ENCODE measurements around the gene THAP7. TPM values are rescaled to one million over a fixed set of nuclear protein-coding genes. Genes with fewer than 3 reads are reported as not detected.
A peak's percentile ranks its signal among the peaks of the same experiment; 100 is the strongest.

Gene THAP7
- total and polyA plus RNA-seq, 8 donors = 9.0 to 54.9 (median 13.8) TPM

- FAIRE-seq (no peak), ATAC-seq (no peak), DNase-seq (no peak)
- Histone ChIP-seq H3K4me3 (no peak overlapping the region), H3K27me3 (peaks cover 0 to 9% (median 0%) of the 10 kb centered on the region in 4 donors), H3K4me1 (no peaks in the 10 kb centered on the region), H3K9me3 (no peaks in the 10 kb centered on the region), H3K27ac (no peak overlapping the region), H3K36me3 (no peaks in the 10 kb centered on the region)
- 85 to 92% methylated on average over 14 of the region's 14 CpGs for WGBS, 2 donors
- intact Hi-C loops (cut with DNase I) = no loop called here
- no peak for TF ChIP-seq CTCF (IDR thresholded peaks at IDR 0.05)
Observed at GRCh38 chr22:21047035-21047661, 45.2 kb upstream of the THAP7 start.

- TF ChIP-seq CTCF (IDR thresholded peaks at IDR 0.05) = no peak
- peak within 1 kb of the TSS in 2 of 4 donors; percentile 2 to 33 for H3K4me3 ChIP-seq
- H3K4me1 ChIP-seq = no peaks in the 10 kb centered on the region
- H3K27me3 ChIP-seq = peaks cover 0 to 9% (median 0%) of the 10 kb centered on the region in 4 donors
- H3K9me3 ChIP-seq = no peaks in the 10 kb centered on the region
- 10% methylated on average over 43 to 47 of the region's 47 CpGs for WGBS, 2 donors
- intact Hi-C loops (cut with DNase I) = no loop called here
- DNase-seq (peak; percentile 82 to 94 (median 89)), FAIRE-seq (no peak), ATAC-seq (peak; percentile 98 to 99 (median 98))
- H3K27ac ChIP-seq = no peak within 1 kb of the TSS
- no peaks in the 10 kb centered on the region for H3K36me3 ChIP-seq
Observed at GRCh38 chr22:21045585-21046294, 43.8 kb upstream of the THAP7 start, which contains the start of gene LRRC74B. LRRC74B (plus strand) TSS chr22:21045946; CDS start chr22:21045987, 41 bp downstream.

GRCh38 chr22:21044931-21045584 lies 43.1 kb upstream of the THAP7 start:
- Histone ChIP-seq H3K36me3 (no peaks in the 10 kb centered on the region), H3K27me3 (peaks cover 0 to 9% (median 0%) of the 10 kb centered on the region in 4 donors), H3K9me3 (no peaks in the 10 kb centered on the region), H3K4me1 (no peaks in the 10 kb centered on the region), H3K4me3 (peak overlapping the region in 1 of 4 donors; percentile 33), H3K27ac (no peak overlapping the region)
- WGBS, 2 donors = 16 to 19% methylated on average over 15 of the region's 15 CpGs
- intact Hi-C loops (cut with DNase I) = no loop called here
- TF ChIP-seq CTCF (IDR thresholded peaks at IDR 0.05) = no peak
- ATAC-seq = peak; percentile 8 to 72 (median 30)
- no peak for DNase-seq
- FAIRE-seq = no peak

GRCh38 chr22:21043860-21044535 lies 42.1 kb upstream of the THAP7 start:
- Histone ChIP-seq H3K36me3 (no peaks in the 10 kb centered on the region), H3K9me3 (no peaks in the 10 kb centered on the region), H3K27ac (no peak overlapping the region), H3K4me1 (no peaks in the 10 kb centered on the region), H3K27me3 (peaks cover 0 to 9% (median 0%) of the 10 kb centered on the region in 4 donors), H3K4me3 (no peak overlapping the region)
- no peak for DNase-seq
- 72 to 84% methylated on average over 15 of the region's 15 CpGs for WGBS, 2 donors
- no peak for TF ChIP-seq CTCF (IDR thresholded peaks at IDR 0.05)
- intact Hi-C loops (cut with DNase I) = no loop called here
- ATAC-seq = no peak
- FAIRE-seq = no peak

All from pancreas (tissue), 10 donors.